ENCODE results near the gene RNF208.

DNA sequence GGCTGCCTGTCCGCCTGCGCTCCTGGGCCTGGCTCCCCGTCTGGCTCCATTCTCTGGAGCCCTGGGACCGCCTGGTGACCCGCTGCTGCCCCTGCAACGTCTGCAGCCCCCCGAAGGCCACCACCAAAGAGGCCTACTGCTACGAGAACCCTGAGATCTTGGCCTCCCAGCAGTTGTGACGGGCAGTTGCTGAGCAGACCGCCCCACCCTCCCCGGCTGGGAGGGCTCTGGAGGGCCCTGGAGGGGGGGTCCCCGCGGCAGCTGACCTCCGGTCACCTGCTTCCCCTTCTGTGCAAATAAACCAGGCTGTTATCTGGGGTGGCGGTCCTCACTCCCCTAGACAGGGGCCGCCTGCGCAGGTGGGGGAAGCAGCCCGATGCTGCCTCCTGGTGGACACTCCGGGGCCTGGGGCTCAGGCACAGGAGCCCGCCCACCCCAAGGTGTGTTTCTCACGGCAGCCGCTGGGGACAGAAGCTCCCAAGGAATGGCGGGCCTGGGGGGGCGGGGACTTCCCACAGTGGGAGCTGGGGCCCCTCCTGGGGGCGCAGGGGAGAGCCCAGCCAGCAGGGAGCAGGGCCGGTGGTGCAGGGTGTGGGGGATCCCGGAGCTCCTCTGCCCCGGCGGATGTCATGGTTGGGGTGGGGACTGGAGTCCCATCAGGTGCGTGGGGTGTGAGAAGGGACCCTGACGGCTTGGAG lies 14.3 kb upstream of the RNF208 start:
- TF ChIP-seq RAD21 (IDR thresholded peaks at IDR 0.05; ENCODE audit: low read length) (peak; percentile 70), TEAD4 (IDR thresholded peaks at IDR 0.05; ENCODE audit: borderline replicate concordance, insufficient read depth) (no peak), EP300 (IDR thresholded peaks at IDR 0.05; ENCODE audit: borderline replicate concordance in 1 of 2, low read depth in 1 of 2, low read length in 1 of 2) (no peak), FOXM1 (IDR thresholded peaks at IDR 0.05; ENCODE audit: low read depth) (no peak), POLR2AphosphoS5 (IDR thresholded peaks at IDR 0.05; ENCODE audit: low read depth, low read length) (peak; percentile 34; the same call in 1 of the 2 replicates)
- TF ChIP-seq, protein P1, sequence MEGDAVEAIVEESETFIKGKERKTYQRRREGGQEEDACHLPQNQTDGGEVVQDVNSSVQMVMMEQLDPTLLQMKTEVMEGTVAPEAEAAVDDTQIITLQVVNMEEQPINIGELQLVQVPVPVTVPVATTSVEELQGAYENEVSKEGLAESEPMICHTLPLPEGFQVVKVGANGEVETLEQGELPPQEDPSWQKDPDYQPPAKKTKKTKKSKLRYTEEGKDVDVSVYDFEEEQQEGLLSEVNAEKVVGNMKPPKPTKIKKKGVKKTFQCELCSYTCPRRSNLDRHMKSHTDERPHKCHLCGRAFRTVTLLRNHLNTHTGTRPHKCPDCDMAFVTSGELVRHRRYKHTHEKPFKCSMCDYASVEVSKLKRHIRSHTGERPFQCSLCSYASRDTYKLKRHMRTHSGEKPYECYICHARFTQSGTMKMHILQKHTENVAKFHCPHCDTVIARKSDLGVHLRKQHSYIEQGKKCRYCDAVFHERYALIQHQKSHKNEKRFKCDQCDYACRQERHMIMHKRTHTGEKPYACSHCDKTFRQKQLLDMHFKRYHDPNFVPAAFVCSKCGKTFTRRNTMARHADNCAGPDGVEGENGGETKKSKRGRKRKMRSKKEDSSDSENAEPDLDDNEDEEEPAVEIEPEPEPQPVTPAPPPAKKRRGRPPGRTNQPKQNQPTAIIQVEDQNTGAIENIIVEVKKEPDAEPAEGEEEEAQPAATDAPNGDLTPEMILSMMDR (IDR thresholded peaks at IDR 0.05), result peak; percentile 94
- TF ChIP-seq, protein P2, sequence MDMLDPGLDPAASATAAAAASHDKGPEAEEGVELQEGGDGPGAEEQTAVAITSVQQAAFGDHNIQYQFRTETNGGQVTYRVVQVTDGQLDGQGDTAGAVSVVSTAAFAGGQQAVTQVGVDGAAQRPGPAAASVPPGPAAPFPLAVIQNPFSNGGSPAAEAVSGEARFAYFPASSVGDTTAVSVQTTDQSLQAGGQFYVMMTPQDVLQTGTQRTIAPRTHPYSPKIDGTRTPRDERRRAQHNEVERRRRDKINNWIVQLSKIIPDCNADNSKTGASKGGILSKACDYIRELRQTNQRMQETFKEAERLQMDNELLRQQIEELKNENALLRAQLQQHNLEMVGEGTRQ (IDR thresholded peaks at IDR 0.05; ENCODE audit: borderline replicate concordance, low read depth, low read length), result no peak

All from SK-N-SH (cell line).